ENCODE data around the gene SSC5D. TPM values are rescaled to one million over a fixed set of nuclear protein-coding genes. Genes with fewer than 3 reads are reported as not detected.
A peak's percentile ranks its signal among the peaks of the same experiment; 100 is the strongest.

Gene SSC5D
- total RNA-seq, 1 experiment from 2014 or later, result 3.2 TPM

DNA sequence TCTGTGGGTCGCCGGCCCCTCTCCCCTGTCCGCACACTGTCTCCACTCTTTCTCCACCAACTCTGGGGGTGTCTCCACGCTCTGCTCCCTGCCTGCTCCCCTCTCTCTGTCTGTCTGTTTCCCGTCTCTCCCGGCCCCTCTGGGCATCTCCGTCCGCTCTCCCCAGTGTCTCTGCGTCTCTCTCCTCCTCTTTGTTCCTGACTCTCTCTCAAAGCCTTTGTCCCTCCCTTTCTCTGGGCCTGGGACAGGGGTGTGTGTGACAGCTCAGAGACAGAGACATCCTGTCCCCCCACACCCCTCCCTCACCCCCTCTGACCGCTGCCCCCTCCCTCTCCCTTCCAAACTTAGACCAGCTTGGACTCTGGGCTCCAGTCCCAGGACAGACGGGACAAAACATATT lies 57.8 kb downstream of the SSC5D start:
- no peak overlapping the region for H3K27ac ChIP-seq (ENCODE audit: insufficient read length, low read depth, low read length)
- no peak overlapping the region for H3K56ac ChIP-seq (ENCODE audit: insufficient read length, low read depth, low read length)
- Mint-ChIP-seq H3K4me1 (peaks cover 20 to 43% of the 10 kb centered on the region in 2 experiments), H3K4me3 (peak overlapping the region in 1 of 2 experiments; percentile 28; a peak in 1 of 5 replicates), H3K9me3 (peaks cover 2 to 14% of the 10 kb centered on the region in 2 experiments; a peak in 2 of 5 replicates), H3K36me3 (ENCODE audit: insufficient read depth in 1 of 3, low read depth in 3 of 3) (no peaks in the 10 kb centered on the region; a peak in 1 of 7 replicates), H3K27me3 (ENCODE audit: low read depth) (peaks cover 16% of the 10 kb centered on the region), H3K27ac (no peak overlapping the region; a peak in 1 of 7 replicates)
- H3K27me3 ChIP-seq (ENCODE audit: insufficient read depth, low read length), result no peaks in the 10 kb centered on the region
- H3K4me2 ChIP-seq (ENCODE audit: insufficient read depth, insufficient read length, low read length), result no peak overlapping the region
- H2BK12ac ChIP-seq (ENCODE audit: insufficient read length, low read depth, low read length), result no peak overlapping the region
- TF ChIP-seq, protein P1, sequence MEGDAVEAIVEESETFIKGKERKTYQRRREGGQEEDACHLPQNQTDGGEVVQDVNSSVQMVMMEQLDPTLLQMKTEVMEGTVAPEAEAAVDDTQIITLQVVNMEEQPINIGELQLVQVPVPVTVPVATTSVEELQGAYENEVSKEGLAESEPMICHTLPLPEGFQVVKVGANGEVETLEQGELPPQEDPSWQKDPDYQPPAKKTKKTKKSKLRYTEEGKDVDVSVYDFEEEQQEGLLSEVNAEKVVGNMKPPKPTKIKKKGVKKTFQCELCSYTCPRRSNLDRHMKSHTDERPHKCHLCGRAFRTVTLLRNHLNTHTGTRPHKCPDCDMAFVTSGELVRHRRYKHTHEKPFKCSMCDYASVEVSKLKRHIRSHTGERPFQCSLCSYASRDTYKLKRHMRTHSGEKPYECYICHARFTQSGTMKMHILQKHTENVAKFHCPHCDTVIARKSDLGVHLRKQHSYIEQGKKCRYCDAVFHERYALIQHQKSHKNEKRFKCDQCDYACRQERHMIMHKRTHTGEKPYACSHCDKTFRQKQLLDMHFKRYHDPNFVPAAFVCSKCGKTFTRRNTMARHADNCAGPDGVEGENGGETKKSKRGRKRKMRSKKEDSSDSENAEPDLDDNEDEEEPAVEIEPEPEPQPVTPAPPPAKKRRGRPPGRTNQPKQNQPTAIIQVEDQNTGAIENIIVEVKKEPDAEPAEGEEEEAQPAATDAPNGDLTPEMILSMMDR (conservative IDR thresholded peaks at IDR 0.05), result no peak
- H4K8ac ChIP-seq (replicated peaks; ENCODE audit: insufficient read length, low read depth, low read length), result no peak overlapping the region
- DNase-seq, result no peak
- WGBS (ENCODE audit: extremely low coverage, insufficient read length, low lambda C conversion rate), result no CpG with 5 or more reads among the region's 11 CpGs
- H3K79me1 ChIP-seq (ENCODE audit: insufficient read depth, low read depth, low read length, poor library complexity, severe bottlenecking), result no peaks in the 10 kb centered on the region
- no peak overlapping the region for H3K9ac ChIP-seq (ENCODE audit: extremely low read depth, insufficient read length, low read length)
- no peak overlapping the region for H2BK5ac ChIP-seq (ENCODE audit: insufficient read length, low read length)
- H3T11ph ChIP-seq (ENCODE audit: low read length), result no peak overlapping the region
- no peak overlapping the region for H3K18ac ChIP-seq (ENCODE audit: insufficient read length, low read depth, low read length)
- H4K91ac ChIP-seq (ENCODE audit: insufficient read length, low read depth, low read length), result no peak overlapping the region
- no peaks in the 10 kb centered on the region for H3K9me3 ChIP-seq (ENCODE audit: control insufficient read depth, low read depth, low read length)
- no peaks in the 10 kb centered on the region for H3K79me2 ChIP-seq (ENCODE audit: insufficient read depth, low read length)
- no peak overlapping the region for H2AFZ ChIP-seq (ENCODE audit: low read length)
- H2BK120ac ChIP-seq (ENCODE audit: low read depth, low read length, poor library complexity, severe bottlenecking), result no peak overlapping the region
- no peak overlapping the region for H4K5ac ChIP-seq (ENCODE audit: insufficient read length, low read depth, low read length)
- no peak overlapping the region for H3K4ac ChIP-seq (ENCODE audit: low read depth, low read length)
- no peaks in the 10 kb centered on the region for H4K20me1 ChIP-seq (ENCODE audit: control insufficient read depth, insufficient read depth, insufficient read length)
- no peak overlapping the region for H2BK20ac ChIP-seq (ENCODE audit: low read depth, low read length, poor library complexity, severe bottlenecking)
- H3K23me2 ChIP-seq (ENCODE audit: insufficient read length, low read depth, low read length, poor library complexity, severe bottlenecking), result peaks cover 7% of the 10 kb centered on the region
- no peak overlapping the region for H3K23ac ChIP-seq (ENCODE audit: insufficient read length, low read depth, low read length)
- no peak overlapping the region for H3K14ac ChIP-seq (ENCODE audit: insufficient read depth, low read length)
- H2AK5ac ChIP-seq (ENCODE audit: insufficient read length, low read length), result no peak overlapping the region
- H3K4me1 ChIP-seq (ENCODE audit: insufficient read depth, low read length), result no peaks in the 10 kb centered on the region
- H2BK15ac ChIP-seq (ENCODE audit: low read depth, low read length), result no peak overlapping the region

Data from H9 (cell line).